Endothelial cell of umbilical vein (primary cell): ENCODE measurements around the gene KCNH1. TPM values are rescaled to one million over a fixed set of nuclear protein-coding genes. Genes with fewer than 3 reads are reported as not detected.

Experiments
- BruUV-seq: library from RNA; stranded (reverse); fragments of 400-500 nt; replicated peaks from 2 replicates; lab custom pipeline; 2021; lab: Mats Ljungman, UMichigan
- CTCF ChIA-PET: fragments of 300-600, 350-600 bp; sonication (Branson Sonifier 250); formaldehyde crosslinking; loops from one replicate; lab custom pipeline; 2021; ENCODE audit warnings: antibody characterized with exemption, inconsistent platforms; lab: Charles Lee
- POLR2A ChIA-PET: fragments of 300-600, 350-600 bp; sonication (Branson Sonifier 250); formaldehyde crosslinking; loops from one replicate; lab custom pipeline; 2021; ENCODE audit warnings: antibody characterized with exemption, inconsistent platforms; lab: Charles Lee
- DNase-seq: peaks from one replicate; pipeline ENCODE4 v3.0.0-alpha.2; 2011; ENCODE audit warnings: low read depth, low spot score
- FAIRE-seq: peaks from 2 replicates; lab custom pipeline; 2011; peaks lifted over from hg19 to GRCh38; lab: Jason Lieb, UNC
- H2AFZ ChIP-seq: 2 replicates; pipeline ENCODE4 v1.6.0; 2012; ENCODE audit warnings: low read depth, low read length, control low read depth, inconsistent platforms
- H3K27ac ChIP-seq: 2 replicates; pipeline ENCODE4 v1.5.1; 2011; ENCODE audit warnings: low read depth, mild to moderate bottlenecking, control low read depth, low read length, moderate library complexity; ENCODE audit not compliant: insufficient read depth
- H3K27me3 ChIP-seq, 2 experiments: 2 replicates each; pipeline versions ENCODE4 v1.6.0 to v1.6.1; 2011; ENCODE audit warnings: low read length in 2 of 2, mixed read lengths in 1 of 2; ENCODE audit not compliant: control insufficient read depth in 2 of 2, insufficient read depth in 2 of 2
- H3K36me3 ChIP-seq, 2 experiments: 2 replicates in 1 of 2; 3 replicates in 1 of 2; pipeline ENCODE4 v1.5.1; 2011; ENCODE audit warnings: low read length in 2 of 2, mild to moderate bottlenecking in 1 of 2, moderate library complexity in 1 of 2; ENCODE audit not compliant: control insufficient read depth in 2 of 2, insufficient read depth in 2 of 2; ENCODE audit errors: extremely low read depth in 1 of 2
- H3K4me1 ChIP-seq: 3 replicates; pipeline ENCODE4 v1.5.1; 2011; ENCODE audit warnings: mild to moderate bottlenecking, low read length; ENCODE audit not compliant: control insufficient read depth, insufficient read depth; ENCODE audit errors: extremely low read depth
- H3K4me2 ChIP-seq: 2 replicates; pipeline ENCODE4 v1.6.1; 2011; ENCODE audit warnings: low read length, control low read depth, mixed read lengths; ENCODE audit not compliant: insufficient read depth
- H3K4me3 ChIP-seq, 3 experiments: fragments of 200-600 bp in 1 of 3; sonication (generic), shearing (Covaris generic) in 1 of 3; replicated peaks in 1 of 3; 2 replicates each; pipeline ENCODE4 v1.5.1; 2011 to 2016; ENCODE audit warnings: control low read depth in 3 of 3, low read length in 3 of 3, mild to moderate bottlenecking in 2 of 3, inconsistent platforms in 1 of 3, low read depth in 1 of 3, moderate library complexity in 1 of 3; ENCODE audit not compliant: insufficient read depth in 1 of 3
- H3K79me2 ChIP-seq: 2 replicates; pipeline ENCODE4 v1.6.0; 2012; ENCODE audit warnings: low read length, inconsistent platforms; ENCODE audit not compliant: control insufficient read depth, insufficient read depth
- H3K9ac ChIP-seq: replicated peaks from 2 replicates; pipeline ENCODE3; 2011; ENCODE audit warnings: low read length, control low read depth; ENCODE audit not compliant: insufficient read depth; ENCODE audit errors: extremely low read depth
- H3K9me1 ChIP-seq: replicated peaks from 3 replicates; pipeline ENCODE4 v1.6.0; 2011; ENCODE audit warnings: mild to moderate bottlenecking, low read length; ENCODE audit not compliant: control insufficient read depth, insufficient read depth; ENCODE audit errors: extremely low read depth
- H3K9me3 ChIP-seq: replicated peaks from 2 replicates; pipeline ENCODE4 v1.5.1; 2012; ENCODE audit warnings: low read length, inconsistent platforms; ENCODE audit not compliant: control insufficient read depth, insufficient read depth
- H4K20me1 ChIP-seq: replicated peaks from 2 replicates; pipeline ENCODE3; 2011; ENCODE audit warnings: mild to moderate bottlenecking, low read length; ENCODE audit not compliant: control insufficient read depth, insufficient read depth; ENCODE audit errors: extremely low read depth
- CTCF ChIP-seq, 2 donors: IDR thresholded peaks; 1 replicate in 1 of 2; 2 replicates in 1 of 2; pipeline ENCODE4 v1.5.1; 2011; ENCODE audit warnings: low read length in 2 of 2, mild to moderate bottlenecking in 2 of 2, moderate library complexity in 2 of 2, control low read depth in 1 of 2, inconsistent platforms in 1 of 2, low read depth in 1 of 2; ENCODE audit not compliant: insufficient read depth in 1 of 2; ENCODE audit errors: extremely low read depth in 1 of 2
- EZH2 ChIP-seq: IDR thresholded peaks from 2 replicates; pipeline ENCODE4 v1.6.1; 2012; ENCODE audit warnings: borderline replicate concordance, low read depth, mild to moderate bottlenecking, moderate library complexity, low read length, inconsistent platforms; ENCODE audit not compliant: severe bottlenecking
- FOS ChIP-seq: IDR thresholded peaks from 2 replicates; pipeline ENCODE4 v1.6.1; 2011; ENCODE audit warnings: mild to moderate bottlenecking, low read length, moderate library complexity, borderline replicate concordance; ENCODE audit not compliant: insufficient read depth
- GATA2 ChIP-seq: IDR thresholded peaks from 2 replicates; pipeline ENCODE4 v1.7.0; 2011; ENCODE audit warnings: low read depth, mild to moderate bottlenecking, moderate library complexity, mixed read lengths, low read length; ENCODE audit not compliant: insufficient read length, insufficient read depth
- JUN ChIP-seq: IDR thresholded peaks from 2 replicates; pipeline ENCODE4 v1.6.1; 2011; ENCODE audit warnings: borderline replicate concordance, low read depth; ENCODE audit not compliant: insufficient read length, insufficient read depth
- MAX ChIP-seq: IDR thresholded peaks from 2 replicates; pipeline ENCODE4 v1.6.1; 2011; ENCODE audit not compliant: insufficient read depth, insufficient read length
- MYC ChIP-seq: IDR thresholded peaks from one replicate; pipeline ENCODE4 v1.6.1; 2011; ENCODE audit warnings: mild to moderate bottlenecking, low read depth, low read length
- POLR2A ChIP-seq: IDR thresholded peaks from 2 replicates; pipeline ENCODE4 v1.6.1; 2012; ENCODE audit warnings: low read depth, mild to moderate bottlenecking, control low read depth, low read length
- POLR2AphosphoS5 ChIP-seq: IDR thresholded peaks from 2 replicates; pipeline ENCODE4 v1.6.1; 2012; ENCODE audit warnings: low read depth, mild to moderate bottlenecking, control low read depth, low read length, moderate library complexity; ENCODE audit not compliant: insufficient read depth
- dilution Hi-C: fragments of 300-500 bp; cut with MboI; formaldehyde crosslinking; loops from one replicate; pipeline ENCODE4 v1.15.0; 2019; ENCODE audit warnings: low sequenced_read_pairs; ENCODE audit not compliant: extremely low pct_ligation_motif_present
- intact Hi-C: fragments of 100-400 bp; cut with micrococcal nuclease; formaldehyde crosslinking; loops from one replicate; pipeline ENCODE4 v1.10.0; 2022
- polyA plus RNA-seq, 4 experiments: library from polyadenylated mRNA; depleted of rRNA in 3 of 4; stranded (reverse) in 3 of 4; unstranded in 1 of 4; fragments of >200 nt; gene quantifications; 2 replicates each; pipeline versions ENCODE4 v1.2.1 to v1.2.3, GENCODE V29; 2011 to 2012; ENCODE audit warnings: missing spikeins in 1 of 4
- total RNA-seq: library from RNA; stranded (reverse); gene quantifications from 2 replicates; pipeline ENCODE4 v1.2.3, GENCODE V29; 2021

The KCNH1 gene
- total and polyA plus RNA-seq, 2 donors (not counting 3 experiments of a cell fraction or from before 2014, with no cell fraction given), result not detected

- FAIRE-seq, result no peak
- Histone ChIP-seq H4K20me1 (no peaks in the 10 kb centered on the region), H3K36me3 (no peaks in the 10 kb centered on the region), H3K9ac (no peak overlapping the region), H3K9me3 (no peaks in the 10 kb centered on the region), H3K27me3 (no peaks in the 10 kb centered on the region), H3K4me1 (no peaks in the 10 kb centered on the region), H3K79me2 (no peaks in the 10 kb centered on the region), H3K4me3 (no peak overlapping the region), H3K4me2 (no peak overlapping the region), H3K9me1 (no peaks in the 10 kb centered on the region), H3K27ac (no peak overlapping the region), H2AFZ (no peak overlapping the region)
- DNase-seq, result no peak
- BruUV-seq, result no TSS peak
- TF ChIP-seq EZH2, result no peak
- no peak for TF ChIP-seq GATA2
- no peak for TF ChIP-seq JUN
- no peak for TF ChIP-seq POLR2A
- TF ChIP-seq CTCF (IDR thresholded peaks at IDR 0.05; ENCODE audit: extremely low read depth in 1 of 2, insufficient read depth in 1 of 2, low read depth in 1 of 2, low read length in 2 of 2), result no peak
- TF ChIP-seq FOS, result no peak
- no peak for TF ChIP-seq MAX
- TF ChIP-seq MYC, result no peak
- TF ChIP-seq POLR2AphosphoS5, result no peak
- ChIA-PET POLR2A (no interaction called here), CTCF (no interaction called here)
- intact Hi-C loops (no loop called here), dilution Hi-C loops (no loop called here)
Measured at GRCh38 chr1:210828996-210829596, 304.9 kb downstream of the KCNH1 start.
